ENCODE measurements around the gene CEMIP.

CEMIP gene, protein sequence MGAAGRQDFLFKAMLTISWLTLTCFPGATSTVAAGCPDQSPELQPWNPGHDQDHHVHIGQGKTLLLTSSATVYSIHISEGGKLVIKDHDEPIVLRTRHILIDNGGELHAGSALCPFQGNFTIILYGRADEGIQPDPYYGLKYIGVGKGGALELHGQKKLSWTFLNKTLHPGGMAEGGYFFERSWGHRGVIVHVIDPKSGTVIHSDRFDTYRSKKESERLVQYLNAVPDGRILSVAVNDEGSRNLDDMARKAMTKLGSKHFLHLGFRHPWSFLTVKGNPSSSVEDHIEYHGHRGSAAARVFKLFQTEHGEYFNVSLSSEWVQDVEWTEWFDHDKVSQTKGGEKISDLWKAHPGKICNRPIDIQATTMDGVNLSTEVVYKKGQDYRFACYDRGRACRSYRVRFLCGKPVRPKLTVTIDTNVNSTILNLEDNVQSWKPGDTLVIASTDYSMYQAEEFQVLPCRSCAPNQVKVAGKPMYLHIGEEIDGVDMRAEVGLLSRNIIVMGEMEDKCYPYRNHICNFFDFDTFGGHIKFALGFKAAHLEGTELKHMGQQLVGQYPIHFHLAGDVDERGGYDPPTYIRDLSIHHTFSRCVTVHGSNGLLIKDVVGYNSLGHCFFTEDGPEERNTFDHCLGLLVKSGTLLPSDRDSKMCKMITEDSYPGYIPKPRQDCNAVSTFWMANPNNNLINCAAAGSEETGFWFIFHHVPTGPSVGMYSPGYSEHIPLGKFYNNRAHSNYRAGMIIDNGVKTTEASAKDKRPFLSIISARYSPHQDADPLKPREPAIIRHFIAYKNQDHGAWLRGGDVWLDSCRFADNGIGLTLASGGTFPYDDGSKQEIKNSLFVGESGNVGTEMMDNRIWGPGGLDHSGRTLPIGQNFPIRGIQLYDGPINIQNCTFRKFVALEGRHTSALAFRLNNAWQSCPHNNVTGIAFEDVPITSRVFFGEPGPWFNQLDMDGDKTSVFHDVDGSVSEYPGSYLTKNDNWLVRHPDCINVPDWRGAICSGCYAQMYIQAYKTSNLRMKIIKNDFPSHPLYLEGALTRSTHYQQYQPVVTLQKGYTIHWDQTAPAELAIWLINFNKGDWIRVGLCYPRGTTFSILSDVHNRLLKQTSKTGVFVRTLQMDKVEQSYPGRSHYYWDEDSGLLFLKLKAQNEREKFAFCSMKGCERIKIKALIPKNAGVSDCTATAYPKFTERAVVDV (N-terminal part only)

GRCh38 chr15:80778964-80779657 is at the start of gene CEMIP:
TSS of gene CEMIP (plus strand) at chr15:80779370. CDS start at chr15:80873880, 94,510 bp downstream.
- peak; percentile 9 for DNase-seq

DNA sequence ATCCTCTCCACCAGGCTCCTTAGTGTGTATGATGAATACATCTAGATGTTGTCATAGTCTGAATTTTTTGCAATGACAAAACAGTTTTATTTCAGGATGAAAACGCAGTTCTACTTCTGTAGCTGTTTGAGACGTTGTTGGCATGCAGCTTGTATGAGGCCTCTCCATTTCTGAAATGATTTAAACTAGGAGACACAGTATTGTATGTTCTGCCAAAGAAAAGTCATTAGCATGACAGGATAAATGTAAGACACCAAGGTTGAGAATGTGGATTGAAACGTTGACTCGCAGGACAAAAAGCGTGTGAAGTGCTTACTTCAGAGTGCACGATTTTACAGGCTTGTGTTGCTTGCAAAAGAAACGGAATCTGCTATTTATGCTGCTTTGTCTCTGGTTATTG is 48.8 kb upstream of the CEMIP start:
- no peak for DNase-seq

GRCh38 chr15:80730926-80731325 is 48.2 kb upstream of the CEMIP start:
- DNase-seq: no peak

DNA sequence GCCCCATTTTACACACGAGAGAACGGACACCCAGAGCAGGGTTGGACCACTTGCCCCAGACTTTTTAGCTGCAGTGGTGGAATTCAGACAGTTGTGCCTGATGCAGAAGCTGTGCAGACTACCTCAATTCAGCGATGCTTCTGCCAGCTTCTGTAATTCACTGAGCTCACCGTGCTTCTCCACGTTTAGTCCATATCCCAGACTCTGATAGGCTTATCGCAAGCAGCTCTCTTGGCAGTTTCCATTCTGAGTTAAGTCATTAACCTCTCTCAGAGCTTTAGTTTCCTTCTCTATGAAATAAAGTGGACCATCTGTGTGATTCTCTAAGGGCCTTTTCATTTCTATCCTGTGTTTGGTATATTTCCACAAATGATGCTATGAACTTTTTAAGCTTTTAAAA is 47.0 kb upstream of the CEMIP start:
- no peak for DNase-seq

- no peak for DNase-seq
These were observed 46.4 kb upstream of the CEMIP start for GRCh38 chr15:80732818-80733217.

- no peak for DNase-seq
These were observed 45.7 kb upstream of the CEMIP start for GRCh38 chr15:80733460-80733859.

GRCh38 chr15:80735344-80735743 is 43.8 kb upstream of the CEMIP start:
- DNase-seq: no peak

GRCh38 chr15:80736560-80736959 is 42.6 kb upstream of the CEMIP start:
- DNase-seq: no peak

- no peak for DNase-seq
These were observed 39.3 kb upstream of the CEMIP start for GRCh38 chr15:80739919-80740318.

DNA sequence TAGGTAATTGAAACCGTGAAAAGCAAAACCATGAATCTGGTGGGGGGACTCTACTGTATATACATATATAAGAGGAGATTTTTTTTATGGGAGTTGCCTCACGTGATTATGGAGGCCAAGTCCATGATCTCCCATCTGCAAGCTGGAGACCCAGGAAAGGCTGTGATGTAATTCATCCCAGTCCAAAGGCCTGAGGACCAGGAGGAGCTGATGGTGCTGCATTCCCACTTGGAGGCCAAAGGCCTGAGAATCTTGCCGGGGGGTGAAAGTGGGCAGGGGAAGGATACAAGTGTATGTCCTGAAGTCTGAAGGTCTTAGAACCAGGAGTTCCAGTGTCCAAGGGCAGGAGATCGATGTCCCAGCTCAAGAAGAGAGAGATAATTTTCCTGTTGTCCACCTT is 37.1 kb upstream of the CEMIP start:
- no peak for DNase-seq

- no peak for DNase-seq
These were observed 35.9 kb upstream of the CEMIP start for GRCh38 chr15:80743189-80743833.

GRCh38 chr15:80744415-80744814 is 34.8 kb upstream of the CEMIP start:
- no peak for DNase-seq

DNA sequence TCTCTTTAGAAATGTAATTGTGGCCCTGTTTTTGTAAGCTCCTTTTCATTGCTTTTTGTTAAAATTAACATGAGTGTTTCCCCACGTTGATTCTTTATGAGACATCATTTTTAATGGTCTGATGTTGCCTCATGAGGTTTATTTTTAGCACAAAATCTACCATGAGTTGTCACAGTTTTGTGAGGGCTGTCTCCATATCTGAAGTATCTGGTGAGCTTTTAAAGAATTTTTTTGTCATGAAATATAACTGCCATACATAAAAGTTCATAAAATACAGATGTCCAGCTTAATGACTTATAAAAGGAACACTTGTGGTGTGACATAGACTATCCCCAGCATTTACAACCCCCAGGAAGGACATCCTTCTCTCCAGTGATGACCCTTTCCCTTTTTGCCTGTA is 34.3 kb upstream of the CEMIP start:
- no peak for DNase-seq

- DNase-seq: no peak
These were observed 33.3 kb upstream of the CEMIP start for GRCh38 chr15:80745888-80746287.

DNA sequence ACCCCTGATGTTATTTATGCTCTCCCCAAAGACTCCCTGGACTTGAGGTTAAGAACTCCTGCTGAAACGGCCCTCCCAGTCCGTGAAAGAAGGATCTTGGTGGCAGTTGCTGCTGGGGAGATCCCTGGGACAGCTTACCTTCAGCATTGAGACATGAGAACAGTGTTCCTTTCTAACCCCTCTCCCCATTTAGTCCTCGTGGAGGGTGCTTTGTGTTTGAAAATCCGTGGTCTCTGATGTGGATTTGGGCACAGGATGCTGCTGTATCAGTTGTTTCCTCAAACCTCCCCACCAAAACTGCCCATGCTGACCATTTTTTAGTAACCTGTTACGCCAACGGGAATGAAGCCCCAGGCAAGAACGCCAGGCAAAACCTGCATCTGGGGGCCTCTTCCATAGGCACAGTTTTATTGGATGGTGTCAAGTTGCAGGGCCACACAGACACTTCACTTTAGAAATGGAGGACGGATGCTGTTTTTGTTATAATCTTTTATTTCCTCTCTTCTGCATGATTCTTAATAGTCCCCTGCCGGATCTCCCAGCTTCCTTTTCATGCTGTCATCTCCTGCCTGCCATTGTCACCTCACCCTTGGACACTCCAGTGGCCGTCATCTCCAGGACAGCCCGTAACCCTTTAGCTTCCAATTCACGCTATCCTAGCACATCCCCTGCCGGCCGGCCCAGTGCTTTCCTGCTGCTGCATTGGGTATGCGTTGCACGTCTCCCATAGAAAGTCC is 31.7 kb upstream of the CEMIP start:
- DNase-seq: no peak

GRCh38 chr15:80749589-80749988 is 29.6 kb upstream of the CEMIP start:
- no peak for DNase-seq

GRCh38 chr15:80750575-80750974 is 28.6 kb upstream of the CEMIP start:
- DNase-seq: no peak

DNA sequence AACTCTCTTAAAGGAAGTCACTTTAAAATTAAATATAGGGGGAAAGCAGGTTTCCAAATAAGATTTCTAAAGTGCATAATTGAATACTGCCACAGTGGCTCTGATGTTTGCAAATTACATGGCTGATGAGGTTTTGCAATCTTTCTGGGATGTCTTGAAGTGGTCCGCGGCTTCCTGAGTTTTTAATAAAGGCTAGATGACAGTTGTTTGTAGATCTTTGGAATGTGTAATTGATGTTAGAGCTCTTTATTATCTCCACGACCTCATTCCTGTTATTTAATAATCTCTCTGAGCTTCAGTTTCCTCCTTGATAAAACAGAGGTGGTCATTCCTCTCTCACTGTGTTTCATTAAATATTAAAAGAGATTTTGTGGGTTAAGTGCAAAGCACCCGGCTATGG is 27.0 kb upstream of the CEMIP start:
- DNase-seq: no peak

GRCh38 chr15:80753161-80753560 is 26.0 kb upstream of the CEMIP start:
- DNase-seq: no peak

DNA sequence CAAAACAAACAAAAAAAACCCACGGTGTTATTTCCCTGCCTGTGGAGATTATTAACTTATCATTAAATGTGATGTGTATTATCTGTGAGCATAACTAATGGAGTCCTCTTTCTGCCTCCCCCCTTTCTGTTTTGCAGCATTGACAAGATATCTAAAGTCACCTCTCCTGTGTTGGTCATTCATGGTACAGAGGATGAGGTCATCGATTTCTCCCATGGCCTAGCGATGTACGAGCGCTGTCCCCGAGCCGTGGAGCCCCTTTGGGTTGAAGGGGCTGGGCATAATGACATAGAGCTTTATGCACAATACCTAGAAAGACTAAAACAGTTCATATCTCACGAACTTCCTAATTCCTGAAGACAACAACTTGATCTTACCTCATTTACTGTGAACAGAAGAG is 25.2 kb upstream of the CEMIP start:
- no peak for DNase-seq

DNA sequence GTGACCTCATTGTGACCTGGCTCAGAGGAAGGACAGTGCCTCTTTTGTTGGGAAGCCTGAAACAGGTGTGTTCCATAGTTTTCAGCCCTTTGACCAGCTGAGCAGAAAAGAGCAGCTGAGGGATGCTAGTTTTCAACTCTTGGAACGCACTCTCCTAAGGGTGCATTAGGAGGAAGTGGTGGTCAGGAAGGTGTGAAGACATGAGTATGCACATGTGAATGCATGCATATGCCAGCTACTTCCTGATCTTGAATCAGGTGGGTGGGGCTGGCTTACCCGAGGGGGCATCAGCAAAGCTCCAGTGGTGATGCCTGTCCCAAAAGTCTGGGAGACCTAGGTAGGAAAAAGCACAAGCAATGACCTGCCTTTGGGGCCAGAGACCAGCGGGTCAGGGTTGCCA is 23.3 kb upstream of the CEMIP start:
- DNase-seq: no peak

All from activated T-cell treated with anti-CD3 and anti-CD28 coated beads for 4 hours (primary cell).